Central memory CD4-positive, alpha-beta T cell (primary cell): ENCODE measurements around the gene OR5D18.
"Not testable (repeated sequence)": the region's sequence is repeated elsewhere in the genome, so short reads cannot be mapped to it uniquely, and the experiment has no call there.

Experiments
- DNase-seq: peaks from one replicate; pipeline ENCODE4 v3.0.0; 2022
- total RNA-seq, 3 experiments: gene quantifications; one replicate each; lab custom pipeline; 2026; lab: John Stamatoyannopoulos, UW

Gene OR5D18
- 0 reads per million in 3 experiments for total RNA-seq

DNA sequence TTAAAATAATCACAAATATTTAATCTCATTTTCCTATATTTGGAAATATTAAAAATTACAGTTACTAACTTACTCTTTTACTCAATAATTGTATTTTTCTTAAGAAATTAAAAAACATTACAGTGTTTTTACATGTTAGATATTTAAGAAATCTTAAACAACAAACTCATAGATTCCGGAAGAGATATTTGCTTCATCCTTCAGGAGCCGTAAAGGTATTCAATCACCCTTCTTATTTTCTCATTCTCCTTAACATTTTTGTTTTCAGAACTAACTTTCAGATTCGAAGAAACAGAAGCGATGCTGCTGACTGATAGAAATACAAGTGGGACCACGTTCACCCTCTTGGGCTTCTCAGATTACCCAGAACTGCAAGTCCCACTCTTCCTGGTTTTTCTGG, at the start of gene OR5D18:
OR5D18 (plus strand) TSS at position 301 of the 400 bp plus-strand sequence; CDS start at position 301, 0 bp downstream.
- DNase-seq: no peak

GRCh38 chr11:55773138-55773537, 46.3 kb upstream of the OR5D18 start, which contains the start of gene OR5D13:
Gene OR5D13 (plus strand): TSS chr11:55773438. CDS start chr11:55773438, 0 bp downstream.
- no peak for DNase-seq

GRCh38 chr11:55791606-55792005, 27.8 kb upstream of the OR5D18 start:
- DNase-seq: no peak

DNA sequence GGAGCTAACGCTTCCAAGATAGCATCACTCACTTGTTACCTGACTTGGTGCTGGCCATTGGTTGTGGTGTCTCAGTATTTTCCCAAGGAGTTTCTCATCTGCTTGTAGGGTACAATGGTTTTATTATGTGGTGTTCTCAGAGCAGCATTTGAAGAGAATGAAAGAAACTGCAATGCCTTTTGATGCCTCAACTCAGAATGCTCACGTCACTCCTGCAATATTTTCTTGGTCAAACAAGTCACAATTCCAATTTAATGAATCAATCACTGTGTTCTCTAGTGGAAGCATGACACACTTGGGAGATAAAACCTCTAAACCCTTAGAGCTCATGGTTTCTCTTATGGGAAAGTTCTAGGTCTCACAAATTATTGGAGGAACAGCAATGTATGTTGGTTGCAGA, 26.1 kb upstream of the OR5D18 start:
- DNase-seq: no peak

DNA sequence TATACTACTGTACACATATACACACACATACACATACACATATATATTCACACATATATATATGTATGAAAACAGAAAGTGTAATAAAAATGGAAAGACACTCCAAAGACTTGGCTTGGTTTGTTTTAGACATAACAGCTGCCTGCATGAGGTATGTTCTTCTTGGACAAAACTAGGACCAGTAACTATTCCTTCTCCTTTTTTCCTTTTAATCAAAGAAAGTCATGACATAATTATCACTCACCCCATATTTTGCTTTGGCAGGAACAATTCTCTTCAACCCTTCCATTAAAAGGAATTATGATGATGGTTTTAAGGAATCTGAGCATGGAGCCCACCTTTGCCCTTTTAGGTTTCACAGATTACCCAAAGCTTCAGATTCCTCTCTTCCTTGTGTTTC, 24.2 kb upstream of the OR5D18 start, which contains the start of gene OR5D14:
OR5D14 (plus strand) TSS at position 301 of the 400 bp plus-strand sequence; CDS start at position 301, 0 bp downstream.
- DNase-seq: no peak

DNA sequence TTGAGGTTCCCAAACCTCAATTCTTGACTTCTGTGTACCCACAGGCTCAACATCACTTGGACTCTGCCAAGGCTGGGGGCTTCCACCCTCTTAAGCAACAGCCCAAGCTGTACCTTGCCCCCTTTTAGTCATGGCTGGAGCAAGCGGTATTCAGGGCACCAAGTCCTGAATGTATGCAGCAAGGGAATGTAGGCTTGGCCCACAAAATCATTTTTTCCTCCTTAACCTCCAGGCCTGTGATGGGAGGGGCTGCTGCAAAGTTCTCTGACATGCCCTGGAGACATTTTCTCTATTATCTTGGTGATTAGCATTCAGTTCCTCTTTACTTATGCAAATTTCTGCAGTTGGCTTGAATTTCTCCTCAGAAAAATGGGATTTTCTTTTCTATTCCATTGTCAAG, 13.2 kb upstream of the OR5D18 start:
- no peak for DNase-seq

GRCh38 chr11:55811067-55811466, 8.4 kb upstream of the OR5D18 start, which contains the start of gene OR5L1:
Gene OR5L1 (plus strand): TSS chr11:55811367. CDS start chr11:55811467, 100 bp downstream.
- no peak for DNase-seq

DNA sequence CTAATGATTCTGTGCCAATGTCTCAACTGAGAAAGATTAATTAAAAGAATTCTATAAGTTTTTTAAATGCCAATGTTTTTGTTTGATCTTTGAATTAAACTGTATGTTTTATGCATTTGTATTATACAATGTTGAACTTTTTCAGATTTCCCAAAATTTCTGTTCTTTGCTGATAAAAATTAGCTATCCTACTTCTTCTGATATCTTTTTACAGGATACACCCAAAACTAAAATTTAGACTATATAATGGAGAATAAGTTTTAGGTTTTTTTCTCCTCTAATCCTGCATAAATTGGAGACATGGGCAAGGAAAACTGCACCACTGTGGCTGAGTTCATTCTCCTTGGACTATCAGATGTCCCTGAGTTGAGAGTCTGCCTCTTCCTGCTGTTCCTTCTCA, 7.5 kb downstream of the OR5D18 start, which contains the start of gene OR5L2:
OR5L2 (plus strand) TSS at position 301 of the 400 bp plus-strand sequence; CDS start at position 301, 0 bp downstream.
- DNase-seq: no peak

GRCh38 chr11:55838452-55838851, 19.0 kb downstream of the OR5D18 start, which contains the start of gene OR5D16:
Gene OR5D16 (plus strand): TSS chr11:55838752. CDS start chr11:55838752, 0 bp downstream.
- no peak for DNase-seq

DNA sequence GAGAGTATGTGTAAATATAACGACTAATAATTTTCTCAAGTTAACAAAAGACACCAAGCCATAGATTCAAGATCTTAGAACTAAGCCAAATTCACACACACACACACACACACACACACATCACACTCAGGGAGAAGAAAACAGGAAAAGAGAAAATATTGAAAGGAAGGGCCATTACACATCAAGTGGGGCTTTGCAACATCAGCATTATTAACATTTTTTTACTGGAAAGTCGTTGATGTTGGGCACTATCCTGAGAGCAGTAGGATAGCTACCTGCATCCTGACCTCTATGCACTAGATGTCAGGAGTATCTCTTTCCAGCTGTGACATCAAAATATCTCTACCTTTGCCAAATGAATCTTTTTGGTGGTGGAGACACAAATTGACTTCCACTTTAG, 28.0 kb downstream of the OR5D18 start:
- no peak for DNase-seq

DNA sequence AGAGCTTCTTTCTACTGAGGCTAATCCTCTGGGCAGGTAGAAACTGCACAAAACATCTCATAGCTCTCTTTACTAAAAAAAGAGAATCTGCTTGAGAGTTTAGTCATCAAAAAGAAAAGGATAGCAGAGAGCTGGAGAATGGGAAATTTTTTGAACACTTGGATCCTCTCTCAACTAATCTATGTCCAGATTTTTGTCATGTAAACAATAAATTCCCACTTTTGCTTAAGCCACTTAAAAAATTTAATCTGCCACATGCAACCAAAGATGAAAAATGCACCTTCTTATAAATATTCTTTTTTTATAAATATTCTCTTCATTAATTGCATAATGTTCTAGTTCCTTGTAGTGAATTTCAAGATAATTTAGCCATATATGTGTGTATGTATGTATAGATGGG, 29.6 kb downstream of the OR5D18 start:
- DNase-seq: no peak

GRCh38 chr11:55852141-55852540, 32.7 kb downstream of the OR5D18 start:
- no peak for DNase-seq

DNA sequence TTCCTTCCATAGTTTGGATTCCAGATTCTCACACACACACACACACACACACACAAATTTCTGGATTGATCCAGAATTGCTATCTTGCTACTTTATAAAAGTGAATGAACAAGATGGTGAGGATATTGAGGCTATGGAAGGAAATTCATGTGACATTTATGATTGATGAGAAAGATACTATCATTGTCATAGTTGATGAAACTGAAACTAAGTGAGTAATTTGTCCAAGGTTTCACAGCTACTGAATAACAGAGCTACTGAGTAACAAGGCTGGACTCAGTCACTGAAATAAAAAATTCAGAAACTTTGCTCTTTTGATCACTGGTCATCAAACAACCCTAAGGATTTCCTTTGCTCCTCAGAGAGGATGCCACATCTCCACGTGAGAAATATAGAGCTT, 35.3 kb downstream of the OR5D18 start:
- no peak for DNase-seq

GRCh38 chr11:55867354-55867753, 47.9 kb downstream of the OR5D18 start:
- DNase-seq: not testable (repeated sequence)
